ENCODE measurements around the gene CYP8B1.

Gene CYP8B1

GRCh38 chr3:42906070-42906847 lies 30.6 kb upstream of the CYP8B1 start, which contains the start of gene ZNF662:
Gene ZNF662, plus strand, starts transcription at chr3:42906142. Its CDS starts 1,973 bp downstream, at chr3:42908115.
- TF ChIP-seq CTCF (IDR thresholded peaks at IDR 0.05; ENCODE audit: low read depth, low read length, missing control alignments): no peak
- in situ Hi-C loops (cut with HindIII; ENCODE audit: low sequenced_read_pairs): no loop called here
- peak within 1 kb of the TSS; percentile 43 for H3K4me3 ChIP-seq (ENCODE audit: low read depth, low read length)
- DNase-seq (ENCODE audit: low read depth): no peak

- no peak for DNase-seq (ENCODE audit: low read depth)
- peak overlapping the region; percentile 43 for H3K4me3 ChIP-seq (ENCODE audit: low read depth, low read length)
- in situ Hi-C loops (cut with HindIII; ENCODE audit: low sequenced_read_pairs): no loop called here
- no peak for TF ChIP-seq CTCF (IDR thresholded peaks at IDR 0.05; ENCODE audit: low read depth, low read length, missing control alignments)
Measured at GRCh38 chr3:42905740-42906069, 30.0 kb upstream of the CYP8B1 start.

GRCh38 chr3:42904076-42904475 lies 28.4 kb upstream of the CYP8B1 start:
- no peak overlapping the region for H3K4me3 ChIP-seq (ENCODE audit: low read depth, low read length)
- no peak for TF ChIP-seq CTCF (IDR thresholded peaks at IDR 0.05; ENCODE audit: low read depth, low read length, missing control alignments)
- no peak for DNase-seq (ENCODE audit: low read depth)
- in situ Hi-C loops (cut with HindIII; ENCODE audit: low sequenced_read_pairs): no loop called here

GRCh38 chr3:42902257-42902656 lies 26.6 kb upstream of the CYP8B1 start:
- TF ChIP-seq CTCF (IDR thresholded peaks at IDR 0.05; ENCODE audit: low read depth, low read length, missing control alignments): no peak
- in situ Hi-C loops (cut with HindIII; ENCODE audit: low sequenced_read_pairs): no loop called here
- DNase-seq (ENCODE audit: low read depth): no peak
- no peak overlapping the region for H3K4me3 ChIP-seq (ENCODE audit: low read depth, low read length)

- no peak for TF ChIP-seq CTCF (IDR thresholded peaks at IDR 0.05; ENCODE audit: low read depth, low read length, missing control alignments)
- no peak for DNase-seq (ENCODE audit: low read depth)
- no peak overlapping the region for H3K4me3 ChIP-seq (ENCODE audit: low read depth, low read length)
- in situ Hi-C loops (cut with HindIII; ENCODE audit: low sequenced_read_pairs): no loop called here
Measured at GRCh38 chr3:42901073-42901415, 25.4 kb upstream of the CYP8B1 start.

GRCh38 chr3:42900226-42901072 lies 24.8 kb upstream of the CYP8B1 start:
- TF ChIP-seq CTCF (IDR thresholded peaks at IDR 0.05; ENCODE audit: low read depth, low read length, missing control alignments): no peak
- no peak for DNase-seq (ENCODE audit: low read depth)
- in situ Hi-C loops (cut with HindIII; ENCODE audit: low sequenced_read_pairs): no loop called here

More at GRCh38 chr3:42900226-42901072, 24.8 kb upstream of the CYP8B1 start:
- no peak overlapping the region for H3K4me3 ChIP-seq (ENCODE audit: low read depth, low read length)

Data from astrocyte of the cerebellum (primary cell).